WTC11 (cell line): Measurements from ENCODE around the gene RRP1. TPM values are rescaled to one million over a fixed set of nuclear protein-coding genes. Genes with fewer than 3 reads are reported as not detected.

Experiments
- ATAC-seq: fragments of 200-7000 bp; cut with Tn5 transposase; 2 replicates; pipeline ENCODE4 v1.10.0; 2021; ENCODE audit warnings: mild to moderate bottlenecking, moderate library complexity
- CTCF ChIA-PET: fragments of 300-600 bp; sonication (Branson Sonifier 250); formaldehyde crosslinking; loops from one replicate; lab custom pipeline; 2021; ENCODE audit warnings: antibody characterized with exemption; lab: Charles Lee
- POLR2A ChIA-PET: fragments of 350-600 bp; sonication (Branson Sonifier 250); formaldehyde crosslinking; loops from one replicate; lab custom pipeline; 2021; ENCODE audit warnings: antibody characterized with exemption; lab: Charles Lee
- DNase-seq: peaks from one replicate; pipeline ENCODE4 v3.0.0; 2021; ENCODE audit warnings: low spot score
- H3K27ac Mint-ChIP-seq: 2 replicates; pipeline ENCODE4 v1.8.0; 2021; ENCODE audit warnings: mixed read lengths
- H3K27me3 Mint-ChIP-seq: 2 replicates; pipeline ENCODE4 v1.8.0; 2021; ENCODE audit warnings: low read depth, mild to moderate bottlenecking, moderate library complexity, mixed read lengths
- H3K36me3 Mint-ChIP-seq: 2 replicates; pipeline ENCODE4 v1.8.0; 2021; ENCODE audit warnings: mixed read lengths
- H3K4me1 Mint-ChIP-seq: 2 replicates; pipeline ENCODE4 v1.8.0; 2022; ENCODE audit warnings: mixed read lengths
- H3K4me3 Mint-ChIP-seq: 2 replicates; pipeline ENCODE4 v1.8.0; 2021; ENCODE audit warnings: mild to moderate bottlenecking, moderate library complexity, mixed read lengths
- H3K9me3 Mint-ChIP-seq: 2 replicates; pipeline ENCODE4 v1.8.0; 2021; ENCODE audit warnings: mixed read lengths
- ATF6 ChIP-seq: sonication (generic); formaldehyde crosslinking; IDR thresholded peaks from 2 replicates; pipeline ENCODE4 v1.8.1; 2023; ENCODE audit warnings: mild to moderate bottlenecking, missing genetic modification reagents
- CREB1 ChIP-seq: sonication (generic); formaldehyde crosslinking; IDR thresholded peaks from 2 replicates; pipeline ENCODE4 v1.8.0; 2023; ENCODE audit warnings: mild to moderate bottlenecking, missing genetic modification reagents
- CREM ChIP-seq: sonication (generic); formaldehyde crosslinking; IDR thresholded peaks from 2 replicates; pipeline ENCODE4 v1.8.1; 2022; ENCODE audit warnings: mild to moderate bottlenecking, missing genetic modification reagents, moderate library complexity
- ELF4 ChIP-seq: sonication (generic); formaldehyde crosslinking; IDR thresholded peaks from 2 replicates; pipeline ENCODE4 v1.8.1; 2022; ENCODE audit warnings: low read depth, mild to moderate bottlenecking, moderate library complexity, missing genetic modification reagents
- ESRRA ChIP-seq: sonication (generic); formaldehyde crosslinking; IDR thresholded peaks from 2 replicates; pipeline ENCODE4 v1.8.1; 2022; ENCODE audit warnings: mild to moderate bottlenecking, missing genetic modification reagents, borderline replicate concordance
- ETV6 ChIP-seq: sonication (generic); formaldehyde crosslinking; IDR thresholded peaks from 2 replicates; pipeline ENCODE4 v1.8.1; 2022; ENCODE audit warnings: mild to moderate bottlenecking, missing genetic modification reagents
- JAZF1 ChIP-seq: fragments of 250-450 bp; sonication (Bioruptor Pico); IDR thresholded peaks from 2 replicates; pipeline ENCODE4 v1.9.0; 2021; ENCODE audit warnings: moderate library complexity, mild to moderate bottlenecking, inconsistent platforms
- NFE2L1 ChIP-seq: sonication (generic); formaldehyde crosslinking; IDR thresholded peaks from 2 replicates; pipeline ENCODE4 v1.8.1; 2023; ENCODE audit warnings: missing genetic modification reagents
- NR1H2 ChIP-seq: sonication (generic); formaldehyde crosslinking; IDR thresholded peaks from 2 replicates; pipeline ENCODE4 v1.9.0; 2021; ENCODE audit warnings: mild to moderate bottlenecking, moderate library complexity, missing genetic modification reagents
- PRRX2 ChIP-seq: fragments of 250-450 bp; sonication (Bioruptor Pico); IDR thresholded peaks from 2 replicates; pipeline ENCODE4 v1.8.0; 2021; ENCODE audit warnings: mild to moderate bottlenecking
- SMAD3 ChIP-seq: sonication (generic); formaldehyde crosslinking; IDR thresholded peaks from 2 replicates; pipeline ENCODE4 v1.8.0; 2022; ENCODE audit warnings: missing genetic modification reagents, mild to moderate bottlenecking, borderline replicate concordance
- TCF7 ChIP-seq: sonication (generic); formaldehyde crosslinking; IDR thresholded peaks from 2 replicates; pipeline ENCODE4 v1.8.0; 2022; ENCODE audit warnings: mild to moderate bottlenecking, low read depth, missing genetic modification reagents, moderate library complexity
- ZMAT4 ChIP-seq: fragments of 250-450 bp; sonication (Bioruptor Pico); IDR thresholded peaks from 2 replicates; pipeline ENCODE4 v1.9.0; 2021; ENCODE audit warnings: mild to moderate bottlenecking
- ZNF138 ChIP-seq: sonication (generic); formaldehyde crosslinking; conservative IDR thresholded peaks from 2 replicates; pipeline ENCODE4 v1.8.1; 2022; ENCODE audit warnings: mild to moderate bottlenecking, moderate library complexity, missing genetic modification reagents
- ZNF219 ChIP-seq: sonication (generic); formaldehyde crosslinking; IDR thresholded peaks from 2 replicates; pipeline ENCODE4 v1.8.0; 2023; ENCODE audit warnings: missing genetic modification reagents, mild to moderate bottlenecking, borderline replicate concordance
- ZNF263 ChIP-seq: sonication (generic); formaldehyde crosslinking; IDR thresholded peaks from 2 replicates; pipeline ENCODE4 v1.8.1; 2022; ENCODE audit warnings: low read depth, mild to moderate bottlenecking, moderate library complexity, missing genetic modification reagents
- ZNF281 ChIP-seq: sonication (generic); formaldehyde crosslinking; IDR thresholded peaks from 2 replicates; pipeline ENCODE4 v1.8.0; 2023; ENCODE audit warnings: mild to moderate bottlenecking, missing genetic modification reagents
- ZNF317 ChIP-seq: sonication (generic); formaldehyde crosslinking; IDR thresholded peaks from 2 replicates; pipeline ENCODE4 v1.8.1; 2023; ENCODE audit warnings: low read depth, mild to moderate bottlenecking, moderate library complexity, missing genetic modification reagents, borderline replicate concordance
- ZNF532 ChIP-seq: fragments of 250-450 bp; sonication (Bioruptor Pico); IDR thresholded peaks from 2 replicates; pipeline ENCODE4 v1.9.0; 2021; ENCODE audit warnings: mild to moderate bottlenecking, borderline replicate concordance
- total RNA-seq: library from RNA; stranded (reverse); gene quantifications from 3 replicates; pipeline ENCODE4 v1.2.3, GENCODE V29; 2021
- TF ChIP-seq, protein P1 (sequence below): fragments of 250-450 bp; sonication (Bioruptor Pico); IDR thresholded peaks from 2 replicates; pipeline ENCODE4 v2.1.2; 2022; ENCODE audit warnings: mild to moderate bottlenecking, moderate library complexity

Gene RRP1
- total RNA-seq, 1 experiment from 2014 or later, result 53.0 TPM

GRCh38 chr21:43759651-43760050 lies 29.7 kb upstream of the RRP1 start:
- Mint-ChIP-seq H3K36me3 (peaks cover 34% of the 10 kb centered on the region), H3K4me1 (no peaks in the 10 kb centered on the region), H3K4me3 (no peak overlapping the region), H3K9me3 (no peaks in the 10 kb centered on the region), H3K27me3 (no peaks in the 10 kb centered on the region), H3K27ac (no peak overlapping the region)
- ChIA-PET CTCF (interaction anchor here (1.1 kb wide), 1 partner anchor 182 kb away, joined by 4 read pairs; no protein-coding TSS in a partner anchor), POLR2A (no interaction called here)
- DNase-seq (no peak), ATAC-seq (no peak)
- no peak for TF ChIP-seq ZNF219 (CRISPR knock-in tag)
- no peak for TF ChIP-seq SMAD3 (CRISPR knock-in tag)
- no peak for TF ChIP-seq ATF6 (CRISPR knock-in tag)
- TF ChIP-seq, protein P1, sequence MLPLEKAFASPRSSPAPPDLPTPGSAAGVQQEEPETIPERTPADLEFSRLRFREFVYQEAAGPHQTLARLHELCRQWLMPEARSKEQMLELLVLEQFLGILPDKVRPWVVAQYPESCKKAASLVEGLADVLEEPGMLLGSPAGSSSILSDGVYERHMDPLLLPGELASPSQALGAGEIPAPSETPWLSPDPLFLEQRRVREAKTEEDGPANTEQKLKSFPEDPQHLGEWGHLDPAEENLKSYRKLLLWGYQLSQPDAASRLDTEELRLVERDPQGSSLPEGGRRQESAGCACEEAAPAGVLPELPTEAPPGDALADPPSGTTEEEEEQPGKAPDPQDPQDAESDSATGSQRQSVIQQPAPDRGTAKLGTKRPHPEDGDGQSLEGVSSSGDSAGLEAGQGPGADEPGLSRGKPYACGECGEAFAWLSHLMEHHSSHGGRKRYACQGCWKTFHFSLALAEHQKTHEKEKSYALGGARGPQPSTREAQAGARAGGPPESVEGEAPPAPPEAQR, result no peak
- no peak for TF ChIP-seq ELF4 (CRISPR knock-in tag)
- no peak for TF ChIP-seq ZMAT4
- TF ChIP-seq ZNF532 (CRISPR knock-in tag), result no peak
- no peak for TF ChIP-seq ZNF263
- no peak for TF ChIP-seq TCF7 (CRISPR knock-in tag)

GRCh38 chr21:43760391-43760958 lies 28.9 kb upstream of the RRP1 start:
- Mint-ChIP-seq H3K4me3 (no peak overlapping the region), H3K36me3 (peaks cover 31% of the 10 kb centered on the region), H3K4me1 (no peaks in the 10 kb centered on the region), H3K27ac (no peak overlapping the region), H3K9me3 (no peaks in the 10 kb centered on the region), H3K27me3 (no peaks in the 10 kb centered on the region)
- DNase-seq (no peak), ATAC-seq (no peak)
- POLR2A ChIA-PET, result no interaction called here
- CTCF ChIA-PET, result no interaction called here
- no peak for TF ChIP-seq ZNF138 (CRISPR knock-in tag)
- no peak for TF ChIP-seq ZNF317 (CRISPR knock-in tag)
- no peak for TF ChIP-seq ZNF532 (CRISPR knock-in tag)
- TF ChIP-seq NFE2L1 (CRISPR knock-in tag), result no peak
- TF ChIP-seq ZNF281 (CRISPR knock-in tag), result no peak
- no peak for TF ChIP-seq JAZF1
- no peak for TF ChIP-seq ESRRA (CRISPR knock-in tag)
- no peak for TF ChIP-seq CREB1 (CRISPR knock-in tag)
- no peak for TF ChIP-seq NR1H2 (CRISPR knock-in tag)
- TF ChIP-seq ETV6 (CRISPR knock-in tag), result no peak
- TF ChIP-seq PRRX2 (CRISPR knock-in tag), result no peak
- TF ChIP-seq CREM (CRISPR knock-in tag), result no peak
